HG03060 (cell line): Measurements from ENCODE around the gene DHX32.

Experiments used
- ATAC-seq: cut with Tn5 transposase; IDR thresholded peaks from one replicate; pipeline ENCODE4 v1.9.1; 2021; ENCODE audit warnings: low read depth, moderate number of reproducible peaks; ENCODE audit not compliant: unreplicated experiment

DHX32 gene

GRCh38 chr10:125850766-125851731, 30.0 kb downstream of the DHX32 start:
- ATAC-seq: no peak

GRCh38 chr10:125849448-125849847, 31.6 kb downstream of the DHX32 start:
- ATAC-seq: no peak

- ATAC-seq: no peak
Measured at GRCh38 chr10:125848857-125849256, 32.2 kb downstream of the DHX32 start.

- ATAC-seq: no peak
Measured at GRCh38 chr10:125848371-125848770, 32.7 kb downstream of the DHX32 start.

GRCh38 chr10:125846894-125847293, 34.2 kb downstream of the DHX32 start:
- ATAC-seq: peak; percentile 58

GRCh38 chr10:125845617-125846016, 35.5 kb downstream of the DHX32 start:
- no peak for ATAC-seq

GRCh38 chr10:125844751-125845221, 36.3 kb downstream of the DHX32 start:
- ATAC-seq: no peak

GRCh38 chr10:125843603-125844329, 37.3 kb downstream of the DHX32 start:
- no peak for ATAC-seq

- no peak for ATAC-seq
Measured at GRCh38 chr10:125840955-125841354, 40.1 kb downstream of the DHX32 start.

- no peak for ATAC-seq
Measured at GRCh38 chr10:125840406-125840805, 40.7 kb downstream of the DHX32 start.

GRCh38 chr10:125838802-125839575, 42.1 kb downstream of the DHX32 start:
- ATAC-seq: no peak

GRCh38 chr10:125836746-125837145, 44.3 kb downstream of the DHX32 start:
- ATAC-seq: no peak

- no peak for ATAC-seq
Measured at GRCh38 chr10:125828311-125828710, 52.8 kb downstream of the DHX32 start.

- no peak for ATAC-seq
Measured at GRCh38 chr10:125827133-125827532, 54.0 kb downstream of the DHX32 start.

- no peak for ATAC-seq
Measured at GRCh38 chr10:125824736-125825135, 56.4 kb downstream of the DHX32 start.

- ATAC-seq: no peak
Measured at GRCh38 chr10:125823663-125824251, 57.3 kb downstream of the DHX32 start.

- ATAC-seq: peak; percentile 69
Measured at GRCh38 chr10:125822878-125823662, 58.0 kb downstream of the DHX32 start, which contains the start of the genes BCCIP and UROS. BCCIP (plus strand) TSS chr10:125823546; CDS start chr10:125823558, 12 bp downstream. UROS (minus strand) TSS chr10:125823258; CDS start chr10:125816499, 6,759 bp downstream.

GRCh38 chr10:125820701-125821100, 60.4 kb downstream of the DHX32 start:
- ATAC-seq: peak; percentile 63

GRCh38 chr10:125817337-125817946, 63.6 kb downstream of the DHX32 start:
- no peak for ATAC-seq
